WTC11 (cell line): ENCODE measurements around the gene SERPINB1. TPM values are rescaled to one million over a fixed set of nuclear protein-coding genes. Genes with fewer than 3 reads are reported as not detected.

Experiments used
- ATAC-seq: fragments of 200-7000 bp; cut with Tn5 transposase; 2 replicates; pipeline ENCODE4 v1.10.0; 2021; ENCODE audit warnings: mild to moderate bottlenecking, moderate library complexity
- CTCF ChIA-PET: fragments of 300-600 bp; sonication (Branson Sonifier 250); formaldehyde crosslinking; loops from one replicate; lab custom pipeline; 2021; ENCODE audit warnings: antibody characterized with exemption; lab: Charles Lee
- POLR2A ChIA-PET: fragments of 350-600 bp; sonication (Branson Sonifier 250); formaldehyde crosslinking; loops from one replicate; lab custom pipeline; 2021; ENCODE audit warnings: antibody characterized with exemption; lab: Charles Lee
- DNase-seq: peaks from one replicate; pipeline ENCODE4 v3.0.0; 2021; ENCODE audit warnings: low spot score
- H3K27ac Mint-ChIP-seq: 2 replicates; pipeline ENCODE4 v1.8.0; 2021; ENCODE audit warnings: mixed read lengths
- H3K27me3 Mint-ChIP-seq: 2 replicates; pipeline ENCODE4 v1.8.0; 2021; ENCODE audit warnings: low read depth, mild to moderate bottlenecking, moderate library complexity, mixed read lengths
- H3K36me3 Mint-ChIP-seq: 2 replicates; pipeline ENCODE4 v1.8.0; 2021; ENCODE audit warnings: mixed read lengths
- H3K4me1 Mint-ChIP-seq: 2 replicates; pipeline ENCODE4 v1.8.0; 2022; ENCODE audit warnings: mixed read lengths
- H3K4me3 Mint-ChIP-seq: 2 replicates; pipeline ENCODE4 v1.8.0; 2021; ENCODE audit warnings: mild to moderate bottlenecking, moderate library complexity, mixed read lengths
- H3K9me3 Mint-ChIP-seq: 2 replicates; pipeline ENCODE4 v1.8.0; 2021; ENCODE audit warnings: mixed read lengths
- AR ChIP-seq: fragments of 250-450 bp; sonication (Bioruptor Pico); IDR thresholded peaks from 2 replicates; pipeline ENCODE4 v1.9.0; 2021; ENCODE audit warnings: mild to moderate bottlenecking
- ATF2 ChIP-seq: sonication (generic); formaldehyde crosslinking; IDR thresholded peaks from 2 replicates; pipeline ENCODE4 v1.8.1; 2022; ENCODE audit warnings: low read depth, missing genetic modification reagents, borderline replicate concordance
- CDX4 ChIP-seq: fragments of 250-450 bp; sonication (Bioruptor Pico); IDR thresholded peaks from 2 replicates; pipeline ENCODE4 v1.9.0; 2021; ENCODE audit warnings: moderate library complexity, mild to moderate bottlenecking, inconsistent platforms, borderline replicate concordance
- CREM ChIP-seq: sonication (generic); formaldehyde crosslinking; IDR thresholded peaks from 2 replicates; pipeline ENCODE4 v1.8.1; 2022; ENCODE audit warnings: mild to moderate bottlenecking, missing genetic modification reagents, moderate library complexity
- E2F1 ChIP-seq: sonication (generic); formaldehyde crosslinking; IDR thresholded peaks from 2 replicates; pipeline ENCODE4 v1.8.0; 2022; ENCODE audit warnings: mild to moderate bottlenecking, missing genetic modification reagents
- EMX1 ChIP-seq: fragments of 250-450 bp; sonication (Bioruptor Pico); IDR thresholded peaks from 2 replicates; pipeline ENCODE4 v1.8.0; 2021; ENCODE audit warnings: mild to moderate bottlenecking
- FOXP1 ChIP-seq: sonication (generic); formaldehyde crosslinking; IDR thresholded peaks from 2 replicates; pipeline ENCODE4 v1.8.0; 2022; ENCODE audit warnings: missing genetic modification reagents, mild to moderate bottlenecking, moderate library complexity, borderline replicate concordance
- IRF1 ChIP-seq: sonication (generic); formaldehyde crosslinking; IDR thresholded peaks from 2 replicates; pipeline ENCODE4 v1.8.0; 2023; ENCODE audit warnings: missing genetic modification reagents
- JUN ChIP-seq: sonication (generic); formaldehyde crosslinking; IDR thresholded peaks from 2 replicates; pipeline ENCODE4 v1.8.0; 2023; ENCODE audit warnings: mild to moderate bottlenecking, missing genetic modification reagents
- MXD4 ChIP-seq: fragments of 250-450 bp; sonication (Bioruptor Pico); IDR thresholded peaks from 2 replicates; pipeline ENCODE4 v1.8.0; 2021; ENCODE audit warnings: mild to moderate bottlenecking, moderate library complexity, borderline replicate concordance
- MYBL2 ChIP-seq: sonication (generic); formaldehyde crosslinking; IDR thresholded peaks from 2 replicates; pipeline ENCODE4 v1.8.1; 2023; ENCODE audit warnings: mild to moderate bottlenecking, moderate library complexity, missing genetic modification reagents
- OVOL2 ChIP-seq: fragments of 250-450 bp; sonication (Bioruptor Pico); IDR thresholded peaks from 2 replicates; pipeline ENCODE4 v1.9.0; 2021; ENCODE audit warnings: mild to moderate bottlenecking, borderline replicate concordance
- PREB ChIP-seq: sonication (generic); formaldehyde crosslinking; IDR thresholded peaks from 2 replicates; pipeline ENCODE4 v1.8.1; 2022; ENCODE audit warnings: mild to moderate bottlenecking, missing genetic modification reagents, moderate library complexity, borderline replicate concordance
- SMAD3 ChIP-seq: sonication (generic); formaldehyde crosslinking; IDR thresholded peaks from 2 replicates; pipeline ENCODE4 v1.8.0; 2022; ENCODE audit warnings: missing genetic modification reagents, mild to moderate bottlenecking, borderline replicate concordance
- SP1 ChIP-seq: sonication (generic); formaldehyde crosslinking; conservative IDR thresholded peaks from 2 replicates; pipeline ENCODE4 v1.8.1; 2022; ENCODE audit warnings: missing genetic modification reagents
- STAT6 ChIP-seq: sonication (generic); formaldehyde crosslinking; conservative IDR thresholded peaks from 2 replicates; pipeline ENCODE4 v1.8.1; 2023; ENCODE audit warnings: mild to moderate bottlenecking, low read depth, missing genetic modification reagents, moderate library complexity
- USF1 ChIP-seq: sonication (generic); formaldehyde crosslinking; IDR thresholded peaks from 2 replicates; pipeline ENCODE4 v1.8.0; 2022; ENCODE audit warnings: mild to moderate bottlenecking, missing genetic modification reagents
- ZBTB43 ChIP-seq: sonication (generic); formaldehyde crosslinking; IDR thresholded peaks from 2 replicates; pipeline ENCODE4 v1.8.1; 2023; ENCODE audit warnings: mild to moderate bottlenecking, missing genetic modification reagents
- ZNF232 ChIP-seq: sonication (generic); formaldehyde crosslinking; IDR thresholded peaks from 2 replicates; pipeline ENCODE4 v1.8.0; 2022; ENCODE audit warnings: mild to moderate bottlenecking, missing genetic modification reagents
- ZNF317 ChIP-seq: sonication (generic); formaldehyde crosslinking; IDR thresholded peaks from 2 replicates; pipeline ENCODE4 v1.8.1; 2023; ENCODE audit warnings: low read depth, mild to moderate bottlenecking, moderate library complexity, missing genetic modification reagents, borderline replicate concordance
- total RNA-seq: library from RNA; stranded (reverse); gene quantifications from 3 replicates; pipeline ENCODE4 v1.2.3, GENCODE V29; 2021

SERPINB1 gene
- total RNA-seq, 1 experiment from 2014 or later, result 14.8 TPM

GRCh38 chr6:2855061-2855519 is 13.4 kb upstream of the SERPINB1 start:
- ATAC-seq, result no peak
- no peak for TF ChIP-seq ZNF232
- no peak for TF ChIP-seq USF1 (CRISPR knock-in tag)
- TF ChIP-seq AR (CRISPR knock-in tag), result no peak
- TF ChIP-seq PREB (CRISPR knock-in tag), result no peak
- TF ChIP-seq SMAD3, result no peak
- TF ChIP-seq MXD4 (CRISPR knock-in tag), result no peak
- TF ChIP-seq STAT6 (CRISPR knock-in tag), result no peak
- TF ChIP-seq E2F1 (CRISPR knock-in tag), result no peak
- TF ChIP-seq OVOL2, result no peak
- no peak for TF ChIP-seq EMX1 (CRISPR knock-in tag)
- TF ChIP-seq, all 79 proteins: peak for 0
- peaks cover 53% of the 10 kb centered on the region for H3K4me1 Mint-ChIP-seq
- DNase-seq, result no peak
- POLR2A ChIA-PET, result no interaction called here
- peaks cover 6% of the 10 kb centered on the region; the same call in 1 of the 2 replicates for H3K9me3 Mint-ChIP-seq
- H3K27ac Mint-ChIP-seq, result no peak overlapping the region
- no peaks in the 10 kb centered on the region for H3K27me3 Mint-ChIP-seq
- no peaks in the 10 kb centered on the region for H3K36me3 Mint-ChIP-seq
- H3K4me3 Mint-ChIP-seq, result no peak overlapping the region
- CTCF ChIA-PET, result interaction anchor here (1.2 to 2.4 kb wide), 3 partner anchors 9 to 98 kb away, joined by 4 to 12 read pairs (median 4); no protein-coding TSS in a partner anchor

- POLR2A ChIA-PET, result no interaction called here
- H3K36me3 Mint-ChIP-seq, result no peaks in the 10 kb centered on the region
- peaks cover 53% of the 10 kb centered on the region for H3K4me1 Mint-ChIP-seq
- peaks cover 6% of the 10 kb centered on the region; the same call in 1 of the 2 replicates for H3K9me3 Mint-ChIP-seq
- no peaks in the 10 kb centered on the region for H3K27me3 Mint-ChIP-seq
- DNase-seq, result no peak
- CTCF ChIA-PET, result interaction anchor here (1.2 to 2.4 kb wide), 3 partner anchors 8 to 98 kb away, joined by 4 to 12 read pairs (median 4); no protein-coding TSS in a partner anchor
- no peak overlapping the region for H3K4me3 Mint-ChIP-seq
- ATAC-seq, result no peak
- peak overlapping the region; percentile 75 for H3K27ac Mint-ChIP-seq
- no peak for TF ChIP-seq MYBL2
- no peak for TF ChIP-seq CDX4 (CRISPR knock-in tag)
- no peak for TF ChIP-seq ZBTB43 (CRISPR knock-in tag)
- TF ChIP-seq FOXP1 (CRISPR knock-in tag), result no peak
- TF ChIP-seq ZNF317 (CRISPR knock-in tag), result no peak
- TF ChIP-seq ATF2 (CRISPR knock-in tag), result no peak
- no peak for TF ChIP-seq CREM (CRISPR knock-in tag)
- TF ChIP-seq IRF1, result no peak
- TF ChIP-seq USF1 (CRISPR knock-in tag), result no peak
- TF ChIP-seq JUN (CRISPR knock-in tag), result no peak
- no peak for TF ChIP-seq SP1 (CRISPR knock-in tag)
Observed at GRCh38 chr6:2854396-2854982, 12.8 kb upstream of the SERPINB1 start.
